Measurements from ENCODE around the gene EEFSEC. TPM values are rescaled to one million over a fixed set of nuclear protein-coding genes. Genes with fewer than 3 reads are reported as not detected.

The EEFSEC gene
- total RNA-seq, 1 experiment from 2014 or later, result 15.4 TPM

- DNase-seq (ENCODE audit: low read depth, low spot score) (no peak), ATAC-seq (no peak)
- BruUV-seq (replicated peaks), result no TSS peak
- no peak for TF ChIP-seq TCF7L2 (IDR thresholded peaks at IDR 0.05; ENCODE audit: low read depth, low read length)
- TF ChIP-seq, protein P1, sequence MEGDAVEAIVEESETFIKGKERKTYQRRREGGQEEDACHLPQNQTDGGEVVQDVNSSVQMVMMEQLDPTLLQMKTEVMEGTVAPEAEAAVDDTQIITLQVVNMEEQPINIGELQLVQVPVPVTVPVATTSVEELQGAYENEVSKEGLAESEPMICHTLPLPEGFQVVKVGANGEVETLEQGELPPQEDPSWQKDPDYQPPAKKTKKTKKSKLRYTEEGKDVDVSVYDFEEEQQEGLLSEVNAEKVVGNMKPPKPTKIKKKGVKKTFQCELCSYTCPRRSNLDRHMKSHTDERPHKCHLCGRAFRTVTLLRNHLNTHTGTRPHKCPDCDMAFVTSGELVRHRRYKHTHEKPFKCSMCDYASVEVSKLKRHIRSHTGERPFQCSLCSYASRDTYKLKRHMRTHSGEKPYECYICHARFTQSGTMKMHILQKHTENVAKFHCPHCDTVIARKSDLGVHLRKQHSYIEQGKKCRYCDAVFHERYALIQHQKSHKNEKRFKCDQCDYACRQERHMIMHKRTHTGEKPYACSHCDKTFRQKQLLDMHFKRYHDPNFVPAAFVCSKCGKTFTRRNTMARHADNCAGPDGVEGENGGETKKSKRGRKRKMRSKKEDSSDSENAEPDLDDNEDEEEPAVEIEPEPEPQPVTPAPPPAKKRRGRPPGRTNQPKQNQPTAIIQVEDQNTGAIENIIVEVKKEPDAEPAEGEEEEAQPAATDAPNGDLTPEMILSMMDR (IDR thresholded peaks at IDR 0.05), result no peak
- TF ChIP-seq POLR2AphosphoS5 (IDR thresholded peaks at IDR 0.05; ENCODE audit: low read depth, low read length), result no peak
- TF ChIP-seq, protein P2, sequence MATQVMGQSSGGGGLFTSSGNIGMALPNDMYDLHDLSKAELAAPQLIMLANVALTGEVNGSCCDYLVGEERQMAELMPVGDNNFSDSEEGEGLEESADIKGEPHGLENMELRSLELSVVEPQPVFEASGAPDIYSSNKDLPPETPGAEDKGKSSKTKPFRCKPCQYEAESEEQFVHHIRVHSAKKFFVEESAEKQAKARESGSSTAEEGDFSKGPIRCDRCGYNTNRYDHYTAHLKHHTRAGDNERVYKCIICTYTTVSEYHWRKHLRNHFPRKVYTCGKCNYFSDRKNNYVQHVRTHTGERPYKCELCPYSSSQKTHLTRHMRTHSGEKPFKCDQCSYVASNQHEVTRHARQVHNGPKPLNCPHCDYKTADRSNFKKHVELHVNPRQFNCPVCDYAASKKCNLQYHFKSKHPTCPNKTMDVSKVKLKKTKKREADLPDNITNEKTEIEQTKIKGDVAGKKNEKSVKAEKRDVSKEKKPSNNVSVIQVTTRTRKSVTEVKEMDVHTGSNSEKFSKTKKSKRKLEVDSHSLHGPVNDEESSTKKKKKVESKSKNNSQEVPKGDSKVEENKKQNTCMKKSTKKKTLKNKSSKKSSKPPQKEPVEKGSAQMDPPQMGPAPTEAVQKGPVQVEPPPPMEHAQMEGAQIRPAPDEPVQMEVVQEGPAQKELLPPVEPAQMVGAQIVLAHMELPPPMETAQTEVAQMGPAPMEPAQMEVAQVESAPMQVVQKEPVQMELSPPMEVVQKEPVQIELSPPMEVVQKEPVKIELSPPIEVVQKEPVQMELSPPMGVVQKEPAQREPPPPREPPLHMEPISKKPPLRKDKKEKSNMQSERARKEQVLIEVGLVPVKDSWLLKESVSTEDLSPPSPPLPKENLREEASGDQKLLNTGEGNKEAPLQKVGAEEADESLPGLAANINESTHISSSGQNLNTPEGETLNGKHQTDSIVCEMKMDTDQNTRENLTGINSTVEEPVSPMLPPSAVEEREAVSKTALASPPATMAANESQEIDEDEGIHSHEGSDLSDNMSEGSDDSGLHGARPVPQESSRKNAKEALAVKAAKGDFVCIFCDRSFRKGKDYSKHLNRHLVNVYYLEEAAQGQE (IDR thresholded peaks at IDR 0.05; ENCODE audit: insufficient read depth in 1 of 2, low read depth in 2 of 2, low read length in 1 of 2), result no peak
- intact Hi-C loops (cut with micrococcal nuclease; ENCODE audit: unreplicated experiment) (no loop called here), in situ Hi-C loops (cut with HindIII; ENCODE audit: low pct_unique_long_range_greater_than_20kb, low sequenced_read_pairs) (no loop called here)
- CTCF ChIA-PET, result no interaction called here
- no peaks in the 10 kb centered on the region for H3K36me3 ChIP-seq (ENCODE audit: control insufficient read depth, insufficient read depth, low read length)
- no peak overlapping the region for H3K4me3 ChIP-seq (ENCODE audit: low read depth in 2 of 2, low read length in 2 of 2)
- no peaks in the 10 kb centered on the region for H3K27me3 ChIP-seq (ENCODE audit: control insufficient read depth, insufficient read depth, low read length)
- H3K4me1 ChIP-seq (ENCODE audit: control insufficient read depth, insufficient read depth, low read length), result no peaks in the 10 kb centered on the region
- no peak overlapping the region for H3K27ac ChIP-seq (ENCODE audit: low read length)
- H3K9me3 ChIP-seq (ENCODE audit: control insufficient read depth, insufficient read depth, low read depth, low read length), result no peaks in the 10 kb centered on the region
- POLR2A ChIA-PET, result no interaction called here
Observed at GRCh38 chr3:128449111-128449638, 295.9 kb downstream of the EEFSEC start.

- H3K4me1 ChIP-seq (ENCODE audit: control insufficient read depth, insufficient read depth, low read length), result no peaks in the 10 kb centered on the region
- H3K9me3 ChIP-seq (ENCODE audit: control insufficient read depth, insufficient read depth, low read depth, low read length), result no peaks in the 10 kb centered on the region
- ChIA-PET CTCF (no interaction called here), POLR2A (no interaction called here)
- H3K4me3 ChIP-seq (ENCODE audit: low read depth in 2 of 2, low read length in 2 of 2), result no peak overlapping the region
- H3K36me3 ChIP-seq (ENCODE audit: control insufficient read depth, insufficient read depth, low read length), result no peaks in the 10 kb centered on the region
- ATAC-seq, result no peak
- TF ChIP-seq TCF7L2 (IDR thresholded peaks at IDR 0.05; ENCODE audit: low read depth, low read length) (no peak), POLR2AphosphoS5 (IDR thresholded peaks at IDR 0.05; ENCODE audit: low read depth, low read length) (no peak), SIN3A (IDR thresholded peaks at IDR 0.05; ENCODE audit: borderline replicate concordance, insufficient read depth, low read depth, low read length) (no peak)
- TF ChIP-seq, protein P1 (IDR thresholded peaks at IDR 0.05), result no peak
- TF ChIP-seq, protein P2 (IDR thresholded peaks at IDR 0.05; ENCODE audit: insufficient read depth in 1 of 2, low read depth in 2 of 2, low read length in 1 of 2), result no peak
- H3K27ac ChIP-seq (ENCODE audit: low read length), result no peak overlapping the region
- no peaks in the 10 kb centered on the region for H3K27me3 ChIP-seq (ENCODE audit: control insufficient read depth, insufficient read depth, low read length)
- intact Hi-C loops (cut with micrococcal nuclease; ENCODE audit: unreplicated experiment), result no loop called here
- no peak for DNase-seq (ENCODE audit: low read depth, low spot score)
- in situ Hi-C loops (cut with HindIII; ENCODE audit: low pct_unique_long_range_greater_than_20kb, low sequenced_read_pairs), result no loop called here
- BruUV-seq (replicated peaks), result no TSS peak
Observed at GRCh38 chr3:128452120-128452519, 298.8 kb downstream of the EEFSEC start.

All from Panc1 (cell line).